Measurements from ENCODE around the gene LRP1.

LRP1 gene

GRCh38 chr12:57221169-57221917, 93.1 kb downstream of the LRP1 start:
- CTCF ChIA-PET = interaction anchor here (2.7 kb wide), 1 partner anchor 18 kb away, joined by 13 read pairs; no protein-coding TSS in a partner anchor
- DNase-seq (ENCODE audit: low spot score) = no peak
- no peak overlapping the region for H3K27ac ChIP-seq
- POLR2A ChIA-PET (ENCODE audit: low non-redundant PET) = interaction anchor here (0.6 kb wide), 1 partner anchor 872 kb away, joined by 4 read pairs; no protein-coding TSS in a partner anchor
- no peak for TF ChIP-seq CTCF (conservative IDR thresholded peaks at IDR 0.05; ENCODE audit: low read depth)

GRCh38 chr12:57222286-57223190, 94.3 kb downstream of the LRP1 start:
- H3K27ac ChIP-seq = no peak overlapping the region
- DNase-seq (ENCODE audit: low spot score) = no peak
- TF ChIP-seq CTCF (conservative IDR thresholded peaks at IDR 0.05; ENCODE audit: low read depth) = no peak
- ChIA-PET CTCF (interaction anchor here (0.8 to 2.7 kb wide), 2 partner anchors 8 to 17 kb away, joined by 3 to 13 read pairs; no protein-coding TSS in a partner anchor), POLR2A (ENCODE audit: low non-redundant PET) (no interaction called here)

- H3K27ac ChIP-seq = no peak overlapping the region
- no peak for TF ChIP-seq CTCF (conservative IDR thresholded peaks at IDR 0.05; ENCODE audit: low read depth)
- POLR2A ChIA-PET (ENCODE audit: low non-redundant PET) = no interaction called here
- DNase-seq (ENCODE audit: low spot score) = no peak
- CTCF ChIA-PET = interaction anchor here (0.5 to 2.7 kb wide), 5 partner anchors 9 to 20 kb away, joined by 3 to 13 read pairs (median 5); no protein-coding TSS in a partner anchor
Measured at GRCh38 chr12:57223191-57224165, 95.2 kb downstream of the LRP1 start.

GRCh38 chr12:57224278-57224972, 96.1 kb downstream of the LRP1 start:
- ChIA-PET POLR2A (ENCODE audit: low non-redundant PET) (no interaction called here), CTCF (interaction anchor here (0.6 to 2.1 kb wide), 4 partner anchors 9 to 19 kb away, joined by 4 to 9 read pairs (median 5); no protein-coding TSS in a partner anchor)
- no peak for TF ChIP-seq CTCF (conservative IDR thresholded peaks at IDR 0.05; ENCODE audit: low read depth)
- H3K27ac ChIP-seq = no peak overlapping the region
- DNase-seq (ENCODE audit: low spot score) = no peak

- POLR2A ChIA-PET (ENCODE audit: low non-redundant PET) = no interaction called here
- TF ChIP-seq CTCF (conservative IDR thresholded peaks at IDR 0.05; ENCODE audit: low read depth) = no peak; the same call in 1 of the 2 replicates
- CTCF ChIA-PET = interaction anchor here (0.7 to 2.1 kb wide), 4 partner anchors 8 to 14 kb away, joined by 4 to 9 read pairs (median 6); no protein-coding TSS in a partner anchor
- no peak for DNase-seq (ENCODE audit: low spot score)
- H3K27ac ChIP-seq = no peak overlapping the region
Measured at GRCh38 chr12:57224973-57225679, 96.8 kb downstream of the LRP1 start.

Measured in RWPE1 (cell line).